B cell (primary cell): ENCODE measurements around the gene STMN1.

Experiments used
- CTCF ChIP-seq: fragments of 200-600 bp; IDR thresholded peaks from one replicate; pipeline ENCODE4 v1.8.0; 2022; ENCODE audit warnings: antibody characterized with exemption, mild to moderate bottlenecking
- EZH2 ChIP-seq: IDR thresholded peaks from 2 replicates; pipeline ENCODE4 v1.6.1; 2012; ENCODE audit warnings: borderline replicate concordance, low read depth, mild to moderate bottlenecking, moderate library complexity, low read length; ENCODE audit not compliant: insufficient read depth, poor library complexity, severe bottlenecking

GRCh38 chr1:25933479-25934365 is 27.5 kb upstream of the STMN1 start:
- TF ChIP-seq CTCF (no peak), EZH2 (no peak)
